HL-60 (cell line): Measurements from ENCODE around the gene PC.

ENCODE experiments used
- CTCF ChIP-seq: IDR thresholded peaks from one replicate; pipeline ENCODE4 v1.5.1; 2011; ENCODE audit warnings: low read length, control low read depth, inconsistent platforms; ENCODE audit not compliant: insufficient read depth
- GABPA ChIP-seq: IDR thresholded peaks from 2 replicates; pipeline ENCODE4 v1.6.1; 2012; ENCODE audit warnings: low read depth
- POLR2AphosphoS5 ChIP-seq: IDR thresholded peaks from 2 replicates; pipeline ENCODE4 v1.6.1; 2012; ENCODE audit warnings: low read depth
- REST ChIP-seq: IDR thresholded peaks from 2 replicates; pipeline ENCODE4 v1.6.1; 2012; ENCODE audit warnings: low read depth; ENCODE audit not compliant: insufficient replicate concordance

- TF ChIP-seq CTCF (no peak), REST (no peak), GABPA (peak; percentile 38; the same call in 1 of the 2 replicates), POLR2AphosphoS5 (peak; percentile 87)
These were observed 102.3 kb downstream of the PC start for GRCh38 chr11:66855574-66856495.
